ENCODE results near the gene CBFB.

The CBFB gene

GRCh38 chr16:67017421-67017750, 11.6 kb upstream of the CBFB start:
- Histone ChIP-seq H3K27me3 (replicated peaks; ENCODE audit: control insufficient read depth, insufficient read depth, low read length) (no peaks in the 10 kb centered on the region), H3K4me3 (ENCODE audit: low read length) (no peak overlapping the region), H3K36me3 (ENCODE audit: control insufficient read depth, insufficient read depth, low read length, severe bottlenecking) (no peaks in the 10 kb centered on the region), H3K4me1 (ENCODE audit: control insufficient read depth, insufficient read depth, low read length) (peaks cover 15% of the 10 kb centered on the region), H3K9me3 (ENCODE audit: control insufficient read depth, low read length) (no peaks in the 10 kb centered on the region), H3K9ac (ENCODE audit: low read length) (no peak overlapping the region)
- DNase-seq (ENCODE audit: low read depth): no peak

GRCh38 chr16:67017810-67018488, 11.0 kb upstream of the CBFB start:
- no peak overlapping the region for H3K4me3 ChIP-seq (ENCODE audit: low read length)
- no peaks in the 10 kb centered on the region for H3K36me3 ChIP-seq (ENCODE audit: control insufficient read depth, insufficient read depth, low read length, severe bottlenecking)
- DNase-seq (ENCODE audit: low read depth): peak; percentile 83
- H3K4me1 ChIP-seq (ENCODE audit: control insufficient read depth, insufficient read depth, low read length): peaks cover 20% of the 10 kb centered on the region
- no peaks in the 10 kb centered on the region for H3K27me3 ChIP-seq (replicated peaks; ENCODE audit: control insufficient read depth, insufficient read depth, low read length)
- H3K9ac ChIP-seq (ENCODE audit: low read length): no peak overlapping the region
- no peaks in the 10 kb centered on the region for H3K9me3 ChIP-seq (ENCODE audit: control insufficient read depth, low read length)

- H3K27me3 ChIP-seq (replicated peaks; ENCODE audit: control insufficient read depth, insufficient read depth, low read length): no peaks in the 10 kb centered on the region
- H3K9ac ChIP-seq (ENCODE audit: low read length): no peak overlapping the region
- H3K9me3 ChIP-seq (ENCODE audit: control insufficient read depth, low read length): no peaks in the 10 kb centered on the region
- H3K36me3 ChIP-seq (ENCODE audit: control insufficient read depth, insufficient read depth, low read length, severe bottlenecking): no peaks in the 10 kb centered on the region
- H3K4me1 ChIP-seq (ENCODE audit: control insufficient read depth, insufficient read depth, low read length): peaks cover 13% of the 10 kb centered on the region
- no peak overlapping the region for H3K4me3 ChIP-seq (ENCODE audit: low read length)
- DNase-seq (ENCODE audit: low read depth): no peak
These were observed 9.8 kb upstream of the CBFB start for GRCh38 chr16:67019171-67019570.

GRCh38 chr16:67021321-67021720, 7.6 kb upstream of the CBFB start:
- Histone ChIP-seq H3K27me3 (replicated peaks; ENCODE audit: control insufficient read depth, insufficient read depth, low read length) (no peaks in the 10 kb centered on the region), H3K9ac (ENCODE audit: low read length) (no peak overlapping the region), H3K9me3 (ENCODE audit: control insufficient read depth, low read length) (no peaks in the 10 kb centered on the region), H3K4me1 (ENCODE audit: control insufficient read depth, insufficient read depth, low read length) (peaks cover 6% of the 10 kb centered on the region), H3K36me3 (ENCODE audit: control insufficient read depth, insufficient read depth, low read length, severe bottlenecking) (no peaks in the 10 kb centered on the region), H3K4me3 (ENCODE audit: low read length) (no peak overlapping the region)
- no peak for DNase-seq (ENCODE audit: low read depth)

- H3K4me3 ChIP-seq (ENCODE audit: low read length): no peak overlapping the region
- H3K9ac ChIP-seq (ENCODE audit: low read length): no peak overlapping the region
- peaks cover 6% of the 10 kb centered on the region for H3K4me1 ChIP-seq (ENCODE audit: control insufficient read depth, insufficient read depth, low read length)
- H3K9me3 ChIP-seq (ENCODE audit: control insufficient read depth, low read length): no peaks in the 10 kb centered on the region
- no peaks in the 10 kb centered on the region for H3K36me3 ChIP-seq (ENCODE audit: control insufficient read depth, insufficient read depth, low read length, severe bottlenecking)
- DNase-seq (ENCODE audit: low read depth): peak; percentile 34
- H3K27me3 ChIP-seq (replicated peaks; ENCODE audit: control insufficient read depth, insufficient read depth, low read length): no peaks in the 10 kb centered on the region
These were observed 6.3 kb upstream of the CBFB start for GRCh38 chr16:67022531-67023214.

- peaks cover 12% of the 10 kb centered on the region for H3K4me1 ChIP-seq (ENCODE audit: control insufficient read depth, insufficient read depth, low read length)
- no peaks in the 10 kb centered on the region for H3K27me3 ChIP-seq (replicated peaks; ENCODE audit: control insufficient read depth, insufficient read depth, low read length)
- no peak overlapping the region for H3K9ac ChIP-seq (ENCODE audit: low read length)
- H3K4me3 ChIP-seq (ENCODE audit: low read length): no peak overlapping the region
- no peak for DNase-seq (ENCODE audit: low read depth)
- H3K9me3 ChIP-seq (ENCODE audit: control insufficient read depth, low read length): no peaks in the 10 kb centered on the region
- no peaks in the 10 kb centered on the region for H3K36me3 ChIP-seq (ENCODE audit: control insufficient read depth, insufficient read depth, low read length, severe bottlenecking)
These were observed 5.3 kb upstream of the CBFB start for GRCh38 chr16:67023689-67024088.

GRCh38 chr16:67024384-67025209, 4.4 kb upstream of the CBFB start:
- no peak for DNase-seq (ENCODE audit: low read depth)
- peaks cover 12% of the 10 kb centered on the region for H3K4me1 ChIP-seq (ENCODE audit: control insufficient read depth, insufficient read depth, low read length)
- no peaks in the 10 kb centered on the region for H3K9me3 ChIP-seq (ENCODE audit: control insufficient read depth, low read length)
- no peaks in the 10 kb centered on the region for H3K27me3 ChIP-seq (replicated peaks; ENCODE audit: control insufficient read depth, insufficient read depth, low read length)
- no peaks in the 10 kb centered on the region for H3K36me3 ChIP-seq (ENCODE audit: control insufficient read depth, insufficient read depth, low read length, severe bottlenecking)
- no peak overlapping the region for H3K4me3 ChIP-seq (ENCODE audit: low read length)
- H3K9ac ChIP-seq (ENCODE audit: low read length): no peak overlapping the region

GRCh38 chr16:67025210-67025550, 3.8 kb upstream of the CBFB start:
- H3K9ac ChIP-seq (ENCODE audit: low read length): no peak overlapping the region
- H3K9me3 ChIP-seq (ENCODE audit: control insufficient read depth, low read length): no peaks in the 10 kb centered on the region
- no peaks in the 10 kb centered on the region for H3K36me3 ChIP-seq (ENCODE audit: control insufficient read depth, insufficient read depth, low read length, severe bottlenecking)
- H3K27me3 ChIP-seq (replicated peaks; ENCODE audit: control insufficient read depth, insufficient read depth, low read length): no peaks in the 10 kb centered on the region
- peaks cover 12% of the 10 kb centered on the region for H3K4me1 ChIP-seq (ENCODE audit: control insufficient read depth, insufficient read depth, low read length)
- no peak overlapping the region for H3K4me3 ChIP-seq (ENCODE audit: low read length)
- DNase-seq (ENCODE audit: low read depth): no peak

- no peaks in the 10 kb centered on the region for H3K27me3 ChIP-seq (replicated peaks; ENCODE audit: control insufficient read depth, insufficient read depth, low read length)
- no peak for DNase-seq (ENCODE audit: low read depth)
- no peaks in the 10 kb centered on the region for H3K9me3 ChIP-seq (ENCODE audit: control insufficient read depth, low read length)
- H3K36me3 ChIP-seq (ENCODE audit: control insufficient read depth, insufficient read depth, low read length, severe bottlenecking): no peaks in the 10 kb centered on the region
- no peak overlapping the region for H3K9ac ChIP-seq (ENCODE audit: low read length)
- H3K4me1 ChIP-seq (ENCODE audit: control insufficient read depth, insufficient read depth, low read length): peaks cover 26% of the 10 kb centered on the region
- no peak overlapping the region for H3K4me3 ChIP-seq (ENCODE audit: low read length)
These were observed 2.4 kb upstream of the CBFB start for GRCh38 chr16:67026570-67026969.

GRCh38 chr16:67027046-67027445, 1.9 kb upstream of the CBFB start:
- H3K9me3 ChIP-seq (ENCODE audit: control insufficient read depth, low read length): no peaks in the 10 kb centered on the region
- no peak for DNase-seq (ENCODE audit: low read depth)
- no peak overlapping the region for H3K9ac ChIP-seq (ENCODE audit: low read length)
- H3K36me3 ChIP-seq (ENCODE audit: control insufficient read depth, insufficient read depth, low read length, severe bottlenecking): no peaks in the 10 kb centered on the region
- peaks cover 30% of the 10 kb centered on the region for H3K4me1 ChIP-seq (ENCODE audit: control insufficient read depth, insufficient read depth, low read length)
- no peaks in the 10 kb centered on the region for H3K27me3 ChIP-seq (replicated peaks; ENCODE audit: control insufficient read depth, insufficient read depth, low read length)
- H3K4me3 ChIP-seq (ENCODE audit: low read length): no peak overlapping the region

GRCh38 chr16:67028167-67028695, 718 bp upstream of the CBFB start:
- peak overlapping the region; percentile 94 for H3K9ac ChIP-seq (ENCODE audit: low read length)
- DNase-seq (ENCODE audit: low read depth): no peak
- peaks cover 24% of the 10 kb centered on the region for H3K4me1 ChIP-seq (ENCODE audit: control insufficient read depth, insufficient read depth, low read length)
- H3K4me3 ChIP-seq (ENCODE audit: low read length): peak overlapping the region; percentile 88
- no peaks in the 10 kb centered on the region for H3K27me3 ChIP-seq (replicated peaks; ENCODE audit: control insufficient read depth, insufficient read depth, low read length)
- H3K9me3 ChIP-seq (ENCODE audit: control insufficient read depth, low read length): no peaks in the 10 kb centered on the region
- H3K36me3 ChIP-seq (ENCODE audit: control insufficient read depth, insufficient read depth, low read length, severe bottlenecking): no peaks in the 10 kb centered on the region

Data from adipocyte (in vitro differentiated cells).